HG03280 (cell line): ENCODE data around the gene PHLDB2.

Experiments used
- ATAC-seq: cut with Tn5 transposase; IDR thresholded peaks from one replicate; pipeline ENCODE4 v1.9.1; 2021; ENCODE audit warnings: mild to moderate bottlenecking, moderate library complexity; ENCODE audit not compliant: unreplicated experiment

Gene PHLDB2

GRCh38 chr3:111850537-111850936 is 8.5 kb upstream of the PHLDB2 start:
- ATAC-seq = no peak

GRCh38 chr3:111851511-111851954 is 7.5 kb upstream of the PHLDB2 start:
- no peak for ATAC-seq

DNA sequence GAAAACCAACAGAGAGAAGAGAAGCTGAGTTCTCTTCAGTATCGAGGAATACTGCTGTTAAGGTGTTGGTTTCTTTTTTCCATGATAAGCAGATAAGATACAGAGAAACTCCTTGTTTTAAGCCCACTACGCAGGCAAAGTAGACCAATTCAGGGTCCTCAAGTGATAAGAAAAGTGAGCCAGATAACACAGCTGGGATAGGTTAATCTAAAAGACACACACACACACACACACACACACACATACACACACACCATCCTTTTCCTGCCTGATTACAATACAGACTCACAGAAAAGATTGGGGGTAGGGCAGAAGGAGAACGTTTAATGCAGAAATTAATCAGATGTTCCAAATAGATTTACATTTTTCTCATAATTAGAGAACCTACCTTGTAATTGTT is 6.5 kb upstream of the PHLDB2 start:
- ATAC-seq = no peak

DNA sequence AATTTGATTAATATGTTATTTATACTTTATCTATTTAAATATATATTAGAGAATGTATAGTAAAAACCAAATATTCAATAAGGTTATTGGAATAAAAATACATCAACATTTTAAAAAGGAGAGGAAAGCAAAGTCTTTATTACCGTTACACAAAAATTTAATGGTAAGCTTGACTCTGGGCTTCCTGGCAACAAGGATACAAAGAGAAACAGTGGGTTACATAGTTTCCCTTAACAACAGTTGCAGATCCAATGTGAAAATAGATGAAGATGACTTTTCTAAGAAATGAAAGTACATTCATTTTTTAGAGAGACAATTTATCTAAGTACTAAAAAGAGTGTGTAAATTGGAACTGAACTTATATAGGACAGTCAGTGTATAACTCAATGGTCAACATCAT is 6.0 kb upstream of the PHLDB2 start:
- ATAC-seq = no peak

- ATAC-seq = no peak
Measured at GRCh38 chr3:111854990-111855389, 4.1 kb upstream of the PHLDB2 start.

GRCh38 chr3:111856501-111856900 is 2.6 kb upstream of the PHLDB2 start:
- ATAC-seq = no peak

DNA sequence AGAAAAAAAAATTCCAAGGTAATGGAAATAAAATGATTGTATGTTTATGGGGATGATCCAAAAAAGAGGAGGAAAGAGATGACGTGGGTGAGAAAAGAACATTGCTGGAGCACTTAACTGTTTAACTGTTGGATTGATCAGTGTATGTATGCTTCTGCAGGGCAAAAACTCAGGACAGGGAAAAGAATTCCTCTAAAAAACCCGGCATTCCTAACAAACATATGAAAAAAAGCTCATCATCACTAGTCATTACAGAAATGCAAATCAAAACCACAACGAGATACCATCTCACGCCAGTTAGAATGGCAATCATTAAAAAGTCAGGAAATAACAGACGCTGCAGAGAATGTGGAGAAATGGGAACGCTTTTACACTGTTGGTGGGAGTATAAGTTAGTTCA is 1.6 kb upstream of the PHLDB2 start:
- no peak for ATAC-seq

- ATAC-seq = no peak
Measured at GRCh38 chr3:111858642-111859041, 423 bp upstream of the PHLDB2 start.

DNA sequence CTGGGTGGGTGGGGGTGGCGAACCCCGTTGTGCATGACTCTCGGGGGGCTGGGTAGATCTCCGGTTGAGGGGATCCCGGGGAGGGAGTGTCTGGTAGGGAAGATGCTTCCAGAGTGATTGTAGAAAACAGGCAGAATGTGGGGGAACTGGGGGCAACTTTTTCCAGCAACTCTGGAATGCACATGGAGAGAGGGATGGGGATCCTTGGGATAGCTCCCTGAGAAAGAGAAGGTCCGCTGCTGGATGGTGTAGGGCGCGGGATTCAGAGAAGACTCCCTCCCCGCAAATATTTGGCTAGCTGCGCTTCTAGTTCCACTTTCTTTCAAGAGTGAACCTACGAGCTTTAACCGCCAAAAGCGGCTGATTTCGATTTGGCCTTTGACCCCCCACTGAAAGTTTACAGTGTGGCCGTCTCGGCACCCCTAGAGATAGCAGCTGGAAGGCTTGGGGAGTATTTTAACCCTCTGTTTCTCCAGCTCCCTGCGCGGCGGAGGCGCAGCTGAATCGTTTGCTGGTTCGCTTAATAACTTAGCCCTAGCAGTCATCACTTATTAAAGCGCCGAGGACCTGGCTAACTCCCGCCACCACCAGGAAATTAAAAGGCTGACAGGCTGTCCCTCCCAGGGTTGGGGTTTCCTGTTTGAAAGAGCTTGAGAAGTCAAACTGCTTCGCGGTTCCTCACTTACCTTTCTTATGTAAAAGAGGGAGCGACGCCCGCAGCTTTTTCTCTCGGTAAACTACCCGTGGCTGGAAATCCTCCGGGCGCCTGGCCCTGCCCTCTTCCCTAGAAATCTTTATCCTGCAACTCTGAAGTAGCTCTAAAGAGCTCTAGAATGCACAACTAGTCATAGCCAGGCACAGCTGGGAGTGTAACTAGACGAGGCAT is 1.2 kb downstream of the PHLDB2 start:
- peak; percentile 86 for ATAC-seq

GRCh38 chr3:111861391-111861790 is 2.3 kb downstream of the PHLDB2 start:
- ATAC-seq = no peak

DNA sequence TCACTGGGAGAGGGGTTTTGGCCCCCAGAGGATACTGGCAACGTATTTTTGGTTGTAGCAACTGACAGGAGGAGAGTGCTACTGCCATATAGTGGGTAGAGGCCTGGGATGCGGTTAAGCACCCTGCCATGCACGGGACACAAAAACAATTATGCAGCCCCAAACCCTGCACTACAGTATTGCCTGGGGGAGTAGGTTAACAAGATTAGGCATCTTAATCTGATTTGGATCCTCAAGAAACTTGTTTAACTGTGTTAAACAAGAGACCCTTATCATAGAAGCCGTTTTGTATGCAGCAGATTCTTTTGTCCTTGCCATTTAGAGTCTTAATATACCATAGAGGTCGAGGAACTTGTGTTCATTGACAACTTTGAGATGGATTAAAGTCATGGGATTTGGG is 3.4 kb downstream of the PHLDB2 start:
- no peak for ATAC-seq

DNA sequence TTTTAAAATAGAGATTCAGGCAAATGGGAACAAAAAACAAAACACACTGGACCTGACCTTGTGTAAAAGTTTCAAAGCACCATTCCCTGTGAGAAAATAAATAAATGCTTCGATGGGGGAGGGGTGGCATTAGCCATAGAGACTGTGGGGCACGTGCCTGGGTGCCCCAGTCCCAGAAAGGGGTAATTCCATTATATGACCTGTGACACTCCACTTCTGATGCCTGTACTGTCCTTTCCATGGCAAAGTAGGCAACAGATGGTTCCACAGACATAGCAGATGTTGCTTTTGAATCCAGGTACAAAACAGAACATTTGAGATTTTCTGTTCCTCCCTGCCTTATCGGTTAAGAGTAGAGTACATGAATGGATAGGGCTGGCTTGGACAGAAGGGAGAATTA is 3.9 kb downstream of the PHLDB2 start:
- no peak for ATAC-seq

- no peak for ATAC-seq
Measured at GRCh38 chr3:111863942-111864694, 5.1 kb downstream of the PHLDB2 start.

- no peak for ATAC-seq
Measured at GRCh38 chr3:111864821-111865656, 6.0 kb downstream of the PHLDB2 start.

DNA sequence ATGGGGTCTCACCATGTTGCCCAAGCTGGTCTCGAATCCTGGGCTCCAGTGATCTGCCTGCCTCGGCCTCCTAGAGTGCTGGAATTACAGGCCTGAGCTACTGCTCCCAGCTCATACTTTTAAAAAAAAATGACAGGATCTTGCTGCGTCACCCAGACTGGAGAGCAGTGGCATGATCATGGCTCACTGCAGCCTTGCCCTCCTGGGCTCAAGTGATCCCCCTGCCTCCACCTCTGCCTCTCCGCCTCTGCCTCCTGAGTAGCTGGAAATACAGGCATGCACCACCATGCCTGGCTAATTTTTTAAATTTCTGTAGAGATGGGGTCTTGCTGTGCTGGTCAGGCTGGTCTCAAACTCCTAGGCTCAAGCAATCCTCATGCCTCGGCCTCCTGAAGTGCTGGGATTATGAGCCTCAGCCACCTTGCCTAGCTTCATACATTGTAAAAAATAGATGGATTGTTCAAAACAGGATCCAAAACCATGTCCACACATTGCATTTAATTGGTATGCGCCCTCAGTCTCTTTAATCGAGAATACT is 8.9 kb downstream of the PHLDB2 start:
- no peak for ATAC-seq

- no peak for ATAC-seq
Measured at GRCh38 chr3:111870620-111871019, 11.6 kb downstream of the PHLDB2 start.

DNA sequence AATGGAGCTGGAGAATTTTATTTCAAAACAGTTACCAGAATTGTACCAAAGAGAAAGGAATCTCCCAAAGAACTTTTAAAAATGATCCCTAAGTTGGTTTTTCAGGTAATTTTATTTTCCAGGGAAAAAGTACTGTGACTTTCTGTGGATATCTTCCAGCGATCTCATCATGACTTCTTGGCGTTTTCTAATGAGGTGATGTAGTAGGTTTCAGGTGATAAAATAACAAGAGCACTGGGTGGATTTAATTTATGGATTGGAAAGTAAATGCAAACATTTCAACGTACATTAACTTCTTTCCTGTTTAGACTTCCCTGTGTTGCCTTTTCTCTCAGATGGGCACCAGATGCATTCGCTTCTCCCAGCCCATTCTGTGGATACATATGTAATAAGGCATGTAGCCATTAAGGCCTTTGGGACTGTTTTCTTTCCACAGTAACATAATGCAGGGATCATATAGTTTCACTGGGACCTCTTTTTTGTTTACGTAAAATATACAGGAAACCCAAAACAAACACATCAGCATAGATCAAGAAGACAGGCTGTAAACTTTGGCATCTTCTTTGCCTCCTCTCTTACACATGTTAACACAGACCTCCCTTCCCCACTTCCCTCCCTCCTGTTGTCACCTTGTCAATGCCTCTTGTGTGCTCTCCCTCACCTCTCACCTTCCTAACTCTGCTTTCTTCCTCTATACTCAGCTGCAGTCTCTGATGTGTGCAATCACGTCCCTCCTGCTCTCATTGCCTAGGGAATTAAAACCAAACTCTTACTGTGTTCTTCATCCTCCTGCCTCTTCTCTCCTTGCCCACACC is 13.0 kb downstream of the PHLDB2 start:
- ATAC-seq = no peak

DNA sequence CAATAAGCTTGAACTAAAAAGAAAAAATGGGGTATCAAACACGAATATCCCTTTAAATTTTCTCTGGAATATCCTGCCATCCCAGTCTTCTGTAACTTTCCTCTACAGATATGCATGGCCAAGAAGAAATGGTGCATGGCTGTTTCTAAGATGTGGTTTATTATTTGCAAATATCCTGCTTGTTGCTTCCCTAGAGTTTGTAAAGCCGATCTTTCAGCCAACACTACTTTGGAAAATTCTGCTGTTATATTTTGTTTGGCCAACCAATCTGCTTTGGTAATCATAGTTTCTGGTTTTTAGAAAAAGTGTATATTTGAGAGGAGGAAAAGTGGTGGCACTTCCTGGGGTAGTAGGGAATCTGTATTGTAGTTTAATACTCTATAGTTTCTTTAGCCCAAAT is 13.9 kb downstream of the PHLDB2 start:
- ATAC-seq = no peak

DNA sequence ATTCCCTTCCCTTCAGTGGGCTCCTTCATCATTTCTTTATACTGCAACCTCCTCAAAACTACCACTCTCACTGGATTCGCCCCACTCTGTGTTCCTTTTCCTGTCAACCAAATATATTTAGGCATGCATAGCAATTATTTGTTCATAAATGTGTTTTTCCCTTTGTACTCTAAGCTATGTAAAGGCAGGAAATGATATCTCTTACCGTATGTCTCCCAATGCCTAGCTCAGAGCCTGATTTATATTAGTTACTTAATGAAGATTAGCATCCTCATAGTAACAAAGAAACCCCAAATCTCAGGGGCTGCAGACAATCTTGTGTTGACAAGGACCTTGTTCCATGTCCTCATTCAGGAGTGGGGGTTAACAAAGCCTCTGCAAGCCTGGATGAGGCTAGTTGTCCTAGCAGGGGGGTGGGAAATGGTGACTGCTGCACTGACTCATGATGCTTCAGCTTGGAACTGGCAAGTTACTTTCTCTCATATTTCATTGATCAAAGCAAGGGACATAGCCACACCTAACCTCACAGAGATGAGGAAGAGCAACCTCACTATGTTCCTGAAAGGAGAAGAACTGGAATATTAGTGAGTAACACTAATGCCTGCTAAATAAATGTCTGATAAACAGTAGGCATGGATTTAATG is 15.2 kb downstream of the PHLDB2 start:
- no peak for ATAC-seq

DNA sequence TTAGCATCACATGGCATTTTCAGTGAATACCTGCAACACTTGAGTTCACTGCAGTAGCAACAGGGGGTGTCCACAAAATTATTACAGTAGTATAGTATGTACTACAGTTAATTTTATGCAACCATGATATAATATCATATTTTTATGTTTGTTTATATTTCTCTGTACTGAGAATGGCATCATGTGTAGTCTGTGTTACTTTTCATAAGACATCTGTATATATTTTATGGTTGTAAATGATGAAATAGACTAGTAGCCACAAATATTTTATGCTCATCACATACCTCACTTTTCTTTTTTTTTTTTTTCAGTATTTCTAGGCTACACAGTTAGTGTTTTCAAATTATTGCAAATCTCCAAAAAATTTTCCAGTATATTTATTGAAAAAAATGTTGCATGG is 22.4 kb downstream of the PHLDB2 start:
- ATAC-seq = no peak
